DMS 273 treated with DMSO at 0.1 percent for 48 hours (cell line): Measurements from ENCODE around the gene SYNM.
A peak's percentile ranks its signal among the peaks of the same experiment; 100 is the strongest.

ENCODE experiments used
- DNase-seq: peaks from one replicate; lab custom pipeline; 2025; lab: John Stamatoyannopoulos, UW

Gene SYNM

DNA sequence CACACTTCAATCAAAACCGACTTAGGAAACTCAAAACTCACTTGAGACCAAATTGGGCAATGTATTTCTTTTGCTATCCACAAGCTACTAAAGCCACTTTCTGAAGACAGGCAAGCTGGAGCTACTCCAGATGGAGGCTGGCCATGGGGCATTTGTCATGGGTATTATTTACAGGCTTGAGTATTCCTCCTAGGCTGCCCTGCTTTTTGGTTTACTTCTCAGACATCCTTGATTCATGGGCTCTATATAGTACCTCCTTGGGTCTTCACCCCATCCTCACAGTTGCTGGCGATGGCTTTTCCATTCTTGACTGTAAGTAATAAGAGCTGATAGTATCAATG lies 18.6 kb upstream of the SYNM start:
- no peak for DNase-seq

- DNase-seq, result no peak
These were observed 17.4 kb upstream of the SYNM start for GRCh38 chr15:99087405-99087943.

DNA sequence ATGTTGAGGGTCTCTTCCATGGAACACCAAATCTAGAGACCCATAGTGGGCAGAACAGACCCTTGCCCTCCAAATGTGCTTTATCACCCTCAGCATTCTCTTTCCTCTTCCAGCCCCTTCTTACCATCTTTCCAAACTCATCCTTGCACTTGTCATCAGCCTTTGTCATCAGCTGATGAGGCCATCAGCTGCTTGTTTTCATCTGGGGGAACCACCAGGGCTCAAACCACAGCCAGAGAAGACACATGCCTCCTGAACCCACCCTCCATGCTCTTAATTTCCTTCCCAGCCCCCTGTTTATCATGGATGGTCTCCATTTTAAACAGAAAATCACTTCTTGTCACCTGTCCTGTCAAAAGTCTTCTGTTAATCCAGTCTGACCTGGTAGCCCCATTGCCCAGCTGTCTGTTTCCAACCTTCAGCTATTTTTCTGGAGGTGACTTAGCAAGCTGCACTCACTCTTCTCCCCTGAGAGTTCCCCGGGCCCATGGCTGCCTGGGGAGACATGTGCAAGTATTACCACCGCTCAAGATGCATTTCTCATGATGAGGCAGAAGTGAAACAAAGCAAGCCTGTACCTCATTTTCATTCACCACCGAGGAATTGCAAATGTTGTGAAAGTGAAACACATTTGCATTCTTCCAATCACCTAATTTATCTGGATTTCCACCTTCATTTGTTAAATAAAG lies 14.7 kb upstream of the SYNM start:
- DNase-seq, result no peak

- no peak for DNase-seq
These were observed 13.9 kb upstream of the SYNM start for GRCh38 chr15:99090938-99091337.

- DNase-seq, result no peak
These were observed 12.2 kb upstream of the SYNM start for GRCh38 chr15:99092554-99093172.

DNA sequence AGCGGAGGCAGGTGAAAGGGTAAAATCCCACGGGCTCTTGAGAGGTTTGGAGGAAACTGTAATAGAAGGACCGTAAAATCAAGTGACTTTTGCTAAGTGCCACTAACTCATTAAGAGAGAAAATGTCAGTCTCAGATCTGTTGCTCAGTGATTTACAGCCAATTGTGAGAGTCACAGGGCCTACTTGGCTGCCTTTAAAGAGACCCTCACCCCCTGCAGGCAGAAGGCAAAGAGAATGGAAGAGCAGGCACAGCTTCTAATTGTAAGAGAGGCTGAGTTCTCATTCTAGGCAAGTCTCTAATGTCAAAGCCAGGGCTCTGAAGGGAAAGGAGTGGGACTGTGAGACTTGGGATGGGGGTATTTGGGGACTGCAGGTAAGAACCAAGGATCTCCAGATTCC lies 9.3 kb upstream of the SYNM start:
- no peak for DNase-seq

GRCh38 chr15:99096173-99096893 lies 8.5 kb upstream of the SYNM start:
- no peak for DNase-seq

DNA sequence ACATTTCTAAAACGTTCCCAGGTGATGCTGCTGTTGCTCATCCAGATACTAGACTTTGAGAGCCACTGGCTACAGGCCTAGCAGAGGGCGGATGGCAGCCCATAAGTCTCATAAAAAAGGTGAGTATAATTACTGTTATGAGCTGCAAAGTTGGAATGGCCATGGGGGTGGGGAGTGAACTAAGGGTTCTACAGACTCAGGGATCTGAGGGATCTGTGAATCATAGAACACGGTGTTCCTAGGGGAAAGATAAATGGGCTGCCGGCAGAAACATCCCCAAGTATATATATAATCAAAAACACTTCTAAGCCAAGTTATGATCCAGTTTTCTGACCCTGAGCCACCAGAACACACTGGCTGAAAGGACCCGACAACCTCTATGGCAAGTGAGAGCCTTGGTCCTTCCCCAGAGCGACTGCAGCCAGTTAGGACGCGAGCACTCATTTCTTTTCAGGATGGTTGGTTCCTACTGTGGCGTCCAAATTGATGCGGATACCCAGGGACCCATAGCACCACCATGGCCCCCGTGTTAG lies 7.9 kb upstream of the SYNM start:
- DNase-seq, result no peak

GRCh38 chr15:99097441-99098410 lies 7.2 kb upstream of the SYNM start:
- no peak for DNase-seq

GRCh38 chr15:99098426-99098825 lies 6.5 kb upstream of the SYNM start:
- no peak for DNase-seq

- no peak for DNase-seq
These were observed 5.9 kb upstream of the SYNM start for GRCh38 chr15:99098991-99099390.

- DNase-seq, result no peak
These were observed 5.2 kb upstream of the SYNM start for GRCh38 chr15:99099661-99100060.

GRCh38 chr15:99100245-99101173 lies 4.4 kb upstream of the SYNM start:
- peak; percentile 29 for DNase-seq

DNA sequence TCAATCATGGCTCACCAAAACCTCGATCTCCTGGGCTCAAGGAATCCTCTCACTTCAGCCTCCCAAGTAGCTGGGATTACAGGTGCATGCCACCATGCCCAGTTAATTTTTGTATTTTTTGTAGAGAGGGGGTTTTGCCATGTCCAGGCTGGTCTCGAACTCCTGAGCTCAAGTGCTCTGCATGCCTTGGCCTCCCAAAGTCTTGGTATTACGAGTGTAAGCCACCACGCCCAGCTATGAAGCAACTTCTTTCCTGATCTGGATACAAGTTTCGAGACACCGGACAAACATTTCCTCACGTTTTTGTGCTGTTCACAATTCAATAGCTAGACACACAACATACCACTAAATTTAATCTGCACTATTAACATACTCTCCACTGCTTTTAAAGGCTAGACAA lies 3.4 kb upstream of the SYNM start:
- DNase-seq, result no peak

DNA sequence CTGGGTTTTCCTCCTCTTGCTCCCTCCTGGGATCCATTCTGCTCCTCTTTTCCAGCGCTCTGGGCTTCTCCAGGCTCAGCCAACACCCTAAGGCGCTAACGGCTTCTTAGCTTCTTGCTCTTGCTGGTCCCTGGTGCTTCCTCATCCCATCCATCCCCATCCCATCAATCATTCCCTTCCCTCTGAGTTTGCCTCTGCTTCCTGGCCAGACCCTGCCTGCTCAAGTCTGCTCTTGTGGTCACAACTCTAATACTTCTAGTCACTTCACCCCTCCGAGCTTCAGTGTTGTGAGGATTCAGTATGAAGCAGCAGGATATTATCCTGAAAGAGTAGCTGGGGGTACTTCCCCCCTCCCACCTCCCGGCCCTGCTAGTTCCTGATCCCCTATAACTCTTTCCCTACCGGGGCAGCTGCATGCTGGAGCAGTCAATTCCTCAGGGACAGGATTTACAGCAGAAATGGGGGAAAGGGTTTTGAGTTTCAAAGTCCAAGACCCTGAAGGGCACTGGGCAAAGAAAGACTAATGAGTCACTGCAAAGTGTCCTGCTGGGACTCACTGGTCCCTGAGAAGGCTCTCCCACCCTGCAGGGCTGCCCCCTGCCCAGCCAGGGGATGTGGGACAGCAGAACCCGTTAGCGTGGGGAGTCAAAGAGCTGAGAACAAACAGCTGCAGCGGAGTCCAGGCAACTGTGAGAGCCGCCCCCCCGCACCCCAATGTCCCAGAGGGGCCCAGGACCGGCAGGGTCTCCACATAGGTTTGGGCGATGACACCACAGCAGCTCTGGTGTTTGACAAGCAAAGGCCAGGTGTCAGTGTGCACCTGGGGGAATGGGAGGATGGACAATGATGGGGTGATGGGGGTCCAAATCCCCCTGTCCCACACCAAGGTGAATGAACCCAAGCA lies 2.3 kb upstream of the SYNM start:
- no peak for DNase-seq

DNA sequence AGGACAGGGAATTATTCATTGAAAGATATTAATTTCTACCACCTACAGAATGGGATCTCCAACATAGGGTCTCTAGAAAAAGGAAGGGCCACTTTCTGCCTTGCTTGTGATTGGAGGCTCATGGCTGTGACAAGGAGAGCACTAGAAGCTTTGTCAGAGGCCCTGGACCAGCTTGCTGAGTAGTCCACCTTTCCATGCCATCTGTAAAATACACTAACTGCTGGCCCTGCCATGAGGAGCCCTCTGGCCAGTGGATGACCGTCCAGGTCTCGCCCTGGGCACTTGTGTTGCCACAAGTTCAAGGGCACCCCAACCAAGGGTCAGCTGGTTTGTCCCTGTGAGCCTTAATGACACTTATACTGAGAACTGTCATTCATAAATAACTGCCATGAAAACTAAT lies 1.6 kb upstream of the SYNM start:
- DNase-seq, result no peak

GRCh38 chr15:99105514-99106341 lies 848 bp downstream of the SYNM start:
- DNase-seq, result peak; percentile 31

GRCh38 chr15:99106417-99107220 lies 1.7 kb downstream of the SYNM start:
- DNase-seq, result no peak
